WTC11 (cell line): ENCODE results near the gene ENGASE. TPM values are rescaled to one million over a fixed set of nuclear protein-coding genes. Genes with fewer than 3 reads are reported as not detected.

Source experiments
- ATAC-seq: fragments of 200-7000 bp; cut with Tn5 transposase; 2 replicates; pipeline ENCODE4 v1.10.0; 2021; ENCODE audit warnings: mild to moderate bottlenecking, moderate library complexity
- CTCF ChIA-PET: fragments of 300-600 bp; sonication (Branson Sonifier 250); formaldehyde crosslinking; loops from one replicate; lab custom pipeline; 2021; ENCODE audit warnings: antibody characterized with exemption; lab: Charles Lee
- POLR2A ChIA-PET: fragments of 350-600 bp; sonication (Branson Sonifier 250); formaldehyde crosslinking; loops from one replicate; lab custom pipeline; 2021; ENCODE audit warnings: antibody characterized with exemption; lab: Charles Lee
- DNase-seq: peaks from one replicate; pipeline ENCODE4 v3.0.0; 2021; ENCODE audit warnings: low spot score
- H3K27ac Mint-ChIP-seq: 2 replicates; pipeline ENCODE4 v1.8.0; 2021; ENCODE audit warnings: mixed read lengths
- H3K27me3 Mint-ChIP-seq: 2 replicates; pipeline ENCODE4 v1.8.0; 2021; ENCODE audit warnings: low read depth, mild to moderate bottlenecking, moderate library complexity, mixed read lengths
- H3K36me3 Mint-ChIP-seq: 2 replicates; pipeline ENCODE4 v1.8.0; 2021; ENCODE audit warnings: mixed read lengths
- H3K4me1 Mint-ChIP-seq: 2 replicates; pipeline ENCODE4 v1.8.0; 2022; ENCODE audit warnings: mixed read lengths
- H3K4me3 Mint-ChIP-seq: 2 replicates; pipeline ENCODE4 v1.8.0; 2021; ENCODE audit warnings: mild to moderate bottlenecking, moderate library complexity, mixed read lengths
- H3K9me3 Mint-ChIP-seq: 2 replicates; pipeline ENCODE4 v1.8.0; 2021; ENCODE audit warnings: mixed read lengths
- ATF1 ChIP-seq: sonication (generic); formaldehyde crosslinking; IDR thresholded peaks from 2 replicates; pipeline ENCODE4 v1.8.1; 2023; ENCODE audit warnings: mild to moderate bottlenecking, moderate library complexity, missing genetic modification reagents
- E2F1 ChIP-seq: sonication (generic); formaldehyde crosslinking; IDR thresholded peaks from 2 replicates; pipeline ENCODE4 v1.8.0; 2022; ENCODE audit warnings: mild to moderate bottlenecking, missing genetic modification reagents
- FOXP4 ChIP-seq: sonication (generic); formaldehyde crosslinking; IDR thresholded peaks from 2 replicates; pipeline ENCODE4 v1.8.0; 2022; ENCODE audit warnings: mild to moderate bottlenecking, missing genetic modification reagents
- GRHL2 ChIP-seq: fragments of 250-450 bp; sonication (Bioruptor Pico); IDR thresholded peaks from 2 replicates; pipeline ENCODE4 v1.8.0; 2022; ENCODE audit warnings: mild to moderate bottlenecking, moderate library complexity; ENCODE audit not compliant: insufficient replicate concordance, severe bottlenecking
- HMGXB4 ChIP-seq: sonication (generic); formaldehyde crosslinking; IDR thresholded peaks from 2 replicates; pipeline ENCODE4 v1.8.1; 2023; ENCODE audit warnings: mild to moderate bottlenecking, moderate library complexity, missing genetic modification reagents
- MLX ChIP-seq: sonication (generic); formaldehyde crosslinking; IDR thresholded peaks from 2 replicates; pipeline ENCODE4 v1.8.1; 2023; ENCODE audit warnings: mild to moderate bottlenecking, missing genetic modification reagents, moderate library complexity
- NFE2L1 ChIP-seq: sonication (generic); formaldehyde crosslinking; IDR thresholded peaks from 2 replicates; pipeline ENCODE4 v1.8.1; 2023; ENCODE audit warnings: missing genetic modification reagents
- NR3C1 ChIP-seq: sonication (generic); formaldehyde crosslinking; conservative IDR thresholded peaks from 2 replicates; pipeline ENCODE4 v1.8.1; 2023; ENCODE audit warnings: low read depth, mild to moderate bottlenecking, missing genetic modification reagents
- PRRX2 ChIP-seq: fragments of 250-450 bp; sonication (Bioruptor Pico); IDR thresholded peaks from 2 replicates; pipeline ENCODE4 v1.8.0; 2021; ENCODE audit warnings: mild to moderate bottlenecking
- SMAD3 ChIP-seq: sonication (generic); formaldehyde crosslinking; IDR thresholded peaks from 2 replicates; pipeline ENCODE4 v1.8.0; 2022; ENCODE audit warnings: missing genetic modification reagents, mild to moderate bottlenecking, borderline replicate concordance
- SMAD4 ChIP-seq: sonication (generic); formaldehyde crosslinking; IDR thresholded peaks from 2 replicates; pipeline ENCODE4 v1.8.0; 2022; ENCODE audit warnings: mild to moderate bottlenecking, missing genetic modification reagents
- USF2 ChIP-seq: sonication (generic); formaldehyde crosslinking; IDR thresholded peaks from 2 replicates; pipeline ENCODE4 v1.8.1; 2023; ENCODE audit warnings: mild to moderate bottlenecking, missing genetic modification reagents, moderate library complexity
- ZBTB43 ChIP-seq: sonication (generic); formaldehyde crosslinking; IDR thresholded peaks from 2 replicates; pipeline ENCODE4 v1.8.1; 2023; ENCODE audit warnings: mild to moderate bottlenecking, missing genetic modification reagents
- ZNF121 ChIP-seq: sonication (generic); formaldehyde crosslinking; IDR thresholded peaks from 2 replicates; pipeline ENCODE4 v1.8.0; 2023; ENCODE audit warnings: missing genetic modification reagents
- ZNF232 ChIP-seq: sonication (generic); formaldehyde crosslinking; IDR thresholded peaks from 2 replicates; pipeline ENCODE4 v1.8.0; 2022; ENCODE audit warnings: mild to moderate bottlenecking, missing genetic modification reagents
- ZNF281 ChIP-seq: sonication (generic); formaldehyde crosslinking; IDR thresholded peaks from 2 replicates; pipeline ENCODE4 v1.8.0; 2023; ENCODE audit warnings: mild to moderate bottlenecking, missing genetic modification reagents
- total RNA-seq: library from RNA; stranded (reverse); gene quantifications from 3 replicates; pipeline ENCODE4 v1.2.3, GENCODE V29; 2021

ENGASE gene
- total RNA-seq, 1 experiment from 2014 or later: 41.6 TPM

- DNase-seq (no peak), ATAC-seq (no peak)
- H3K4me3 Mint-ChIP-seq: no peak overlapping the region
- H3K4me1 Mint-ChIP-seq: peaks cover 6% of the 10 kb centered on the region; the same call in 1 of the 2 replicates
- no peak for TF ChIP-seq SMAD4 (CRISPR knock-in tag)
- no peak for TF ChIP-seq PRRX2
- no peak for TF ChIP-seq HMGXB4 (CRISPR knock-in tag)
- ChIA-PET CTCF (interaction anchor here (0.6 to 1.8 kb wide), 4 partner anchors 8 to 344 kb away, joined by 3 to 5 read pairs (median 3); no protein-coding TSS in a partner anchor), POLR2A (interaction anchor here (0.8 kb wide), 1 partner anchor 34 kb away, joined by 3 read pairs; no protein-coding TSS in a partner anchor)
- peaks cover 26% of the 10 kb centered on the region for H3K9me3 Mint-ChIP-seq
- H3K27me3 Mint-ChIP-seq: peaks cover 25% of the 10 kb centered on the region
- no peak overlapping the region for H3K27ac Mint-ChIP-seq
- peaks cover 3% of the 10 kb centered on the region; the same call in 1 of the 2 replicates for H3K36me3 Mint-ChIP-seq
Observed at GRCh38 chr17:79048826-79049755, 25.5 kb upstream of the ENGASE start.

- Mint-ChIP-seq H3K27ac (no peak overlapping the region), H3K27me3 (peaks cover 26% of the 10 kb centered on the region), H3K4me1 (peaks cover 6% of the 10 kb centered on the region; the same call in 1 of the 2 replicates), H3K9me3 (peaks cover 33% of the 10 kb centered on the region), H3K36me3 (peaks cover 5% of the 10 kb centered on the region; the same call in 1 of the 2 replicates), H3K4me3 (no peak overlapping the region)
- DNase-seq (no peak), ATAC-seq (no peak)
- ChIA-PET CTCF (interaction anchor here (0.6 to 1.8 kb wide), 3 partner anchors 9 to 344 kb away, joined by 3 to 5 read pairs (median 3); no protein-coding TSS in a partner anchor), POLR2A (interaction anchor here (0.8 kb wide), 1 partner anchor 33 kb away, joined by 3 read pairs; no protein-coding TSS in a partner anchor)
- TF ChIP-seq E2F1 (no peak), ATF1 (no peak), FOXP4 (CRISPR knock-in tag) (no peak), NR3C1 (CRISPR knock-in tag) (no peak), ZBTB43 (CRISPR knock-in tag) (no peak), USF2 (CRISPR knock-in tag) (no peak), ZNF121 (no peak)
Observed at GRCh38 chr17:79049821-79050220, 24.8 kb upstream of the ENGASE start.

GRCh38 chr17:79050551-79050950 lies 24.1 kb upstream of the ENGASE start:
- H3K4me1 Mint-ChIP-seq: peaks cover 2% of the 10 kb centered on the region; the same call in 1 of the 2 replicates
- peaks cover 40% of the 10 kb centered on the region for H3K9me3 Mint-ChIP-seq
- H3K36me3 Mint-ChIP-seq: peaks cover 5% of the 10 kb centered on the region; the same call in 1 of the 2 replicates
- no peak overlapping the region for H3K4me3 Mint-ChIP-seq
- no peak for DNase-seq
- CTCF ChIA-PET: interaction anchor here (1.8 kb wide), 1 partner anchor 343 kb away, joined by 5 read pairs; no protein-coding TSS in a partner anchor
- POLR2A ChIA-PET: interaction anchor here (0.8 kb wide), 1 partner anchor 32 kb away, joined by 3 read pairs; no protein-coding TSS in a partner anchor
- ATAC-seq: no peak
- H3K27me3 Mint-ChIP-seq: peaks cover 24% of the 10 kb centered on the region
- H3K27ac Mint-ChIP-seq: no peak overlapping the region
- no peak for TF ChIP-seq GRHL2 (CRISPR knock-in tag)
- TF ChIP-seq NFE2L1 (CRISPR knock-in tag): no peak
- TF ChIP-seq MLX (CRISPR knock-in tag): no peak
- TF ChIP-seq SMAD3: no peak
- TF ChIP-seq ZNF232 (CRISPR knock-in tag): no peak
- no peak for TF ChIP-seq ZNF281 (CRISPR knock-in tag)
- no peak for TF ChIP-seq HMGXB4 (CRISPR knock-in tag)
